ENCODE data around the gene PIK3R1. TPM values are rescaled to one million over a fixed set of nuclear protein-coding genes. Genes with fewer than 3 reads are reported as not detected.

Gene PIK3R1
- total RNA-seq, 2 donors from 2014 or later: 32.4 to 58.7 TPM

GRCh38 chr5:68250661-68251298 lies 35.2 kb downstream of the PIK3R1 start:
- WGBS, 2 donors: 66 to 68% methylated on average over 5 of the region's 5 CpGs
- H3K4me3 ChIP-seq: no peak overlapping the region
- ATAC-seq (no peak), DNase-seq (no peak)
- no peaks in the 10 kb centered on the region for H3K9me3 ChIP-seq
- H3K27ac ChIP-seq: peak overlapping the region in 1 of 4 donors; percentile 35
- H3K4me1 ChIP-seq: peaks cover 21% of the 10 kb centered on the region
- H3K36me3 ChIP-seq (replicated peaks in 1 of 2; ENCODE audit: insufficient read depth in 1 of 2, low read depth in 2 of 2): no peaks in the 10 kb centered on the region
- H3K27me3 ChIP-seq: no peaks in the 10 kb centered on the region
- intact Hi-C loops (cut with DNase I): no loop called here
- TF ChIP-seq POLR2A (IDR thresholded peaks at IDR 0.05): no peak
- TF ChIP-seq CTCF (IDR thresholded peaks at IDR 0.05): no peak

GRCh38 chr5:68251386-68251785 lies 35.8 kb downstream of the PIK3R1 start:
- DNase-seq (no peak), ATAC-seq (no peak)
- H3K4me1 ChIP-seq: peaks cover 21% of the 10 kb centered on the region
- H3K9me3 ChIP-seq: no peaks in the 10 kb centered on the region
- TF ChIP-seq POLR2A (IDR thresholded peaks at IDR 0.05) (no peak), CTCF (IDR thresholded peaks at IDR 0.05) (no peak)
- 59 to 65% methylated on average over 4 of the region's 4 CpGs for WGBS, 2 donors
- peak overlapping the region in 2 of 4 donors; percentile 14 to 35 for H3K27ac ChIP-seq
- no peaks in the 10 kb centered on the region for H3K27me3 ChIP-seq
- H3K36me3 ChIP-seq (replicated peaks in 1 of 2; ENCODE audit: insufficient read depth in 1 of 2, low read depth in 2 of 2): no peaks in the 10 kb centered on the region
- intact Hi-C loops (cut with DNase I): no loop called here
- no peak overlapping the region for H3K4me3 ChIP-seq

- DNase-seq (peak in 1 of 4 donors; percentile 24), ATAC-seq (peak; percentile 30)
- intact Hi-C loops (cut with DNase I): no loop called here
- no peaks in the 10 kb centered on the region for H3K36me3 ChIP-seq (replicated peaks in 1 of 2; ENCODE audit: insufficient read depth in 1 of 2, low read depth in 2 of 2)
- H3K4me1 ChIP-seq: peaks cover 21% of the 10 kb centered on the region
- WGBS, 2 donors: 81 to 85% methylated on average over 6 of the region's 6 CpGs
- H3K27ac ChIP-seq: peak overlapping the region in 2 of 4 donors; percentile 14 to 49
- H3K9me3 ChIP-seq: no peaks in the 10 kb centered on the region
- H3K27me3 ChIP-seq: no peaks in the 10 kb centered on the region
- no peak for TF ChIP-seq CTCF (IDR thresholded peaks at IDR 0.05)
- no peak for TF ChIP-seq POLR2A (IDR thresholded peaks at IDR 0.05)
- H3K4me3 ChIP-seq: no peak overlapping the region
Measured at GRCh38 chr5:68251804-68252522, 36.4 kb downstream of the PIK3R1 start.

- H3K4me3 ChIP-seq: no peak overlapping the region
- no peak for TF ChIP-seq POLR2A (IDR thresholded peaks at IDR 0.05)
- TF ChIP-seq CTCF (IDR thresholded peaks at IDR 0.05): peak; percentile 55 to 89 (median 85)
- no peaks in the 10 kb centered on the region for H3K27me3 ChIP-seq
- no peaks in the 10 kb centered on the region for H3K9me3 ChIP-seq
- peaks cover 21% of the 10 kb centered on the region for H3K4me1 ChIP-seq
- intact Hi-C loops (cut with DNase I): no loop called here
- 41% methylated on average over 6 of the region's 6 CpGs for WGBS, 2 donors
- peak overlapping the region in 2 of 4 donors; percentile 10 to 49 for H3K27ac ChIP-seq
- ATAC-seq: peak; percentile 86
- H3K36me3 ChIP-seq (replicated peaks in 1 of 2; ENCODE audit: insufficient read depth in 1 of 2, low read depth in 2 of 2): no peaks in the 10 kb centered on the region
- DNase-seq: peak; percentile 59 to 72 (median 64)
Measured at GRCh38 chr5:68252673-68253623, 37.4 kb downstream of the PIK3R1 start.

All from body of pancreas (tissue), 4 donors.